Cardiac muscle cell (in vitro differentiated cells and primary cell): ENCODE data around the gene WNT7B. TPM values are rescaled to one million over a fixed set of nuclear protein-coding genes. Genes with fewer than 3 reads are reported as not detected.

Source experiments
- DNase-seq, 2 donors: peaks; one replicate each; pipeline versions ENCODE4 v3.0.0 to v3.0.0-alpha.2; 2010 to 2017; ENCODE audit warnings: low read depth in 1 of 2, low spot score in 1 of 2
- H3K27ac ChIP-seq: fragments of 200-600 bp; sonication (generic); 2 replicates; pipeline ENCODE4 v1.5.1; 2016
- H3K27me3 ChIP-seq: fragments of 200-600 bp; sonication (generic); 2 replicates; pipeline ENCODE4 v1.6.0; 2016; ENCODE audit warnings: control low read depth
- H3K36me3 ChIP-seq: fragments of 200-600 bp; sonication (generic); 2 replicates; pipeline ENCODE4 v1.5.1; 2016; ENCODE audit warnings: control low read depth
- H3K4me1 ChIP-seq: fragments of 200-600 bp; sonication (generic); 2 replicates; pipeline ENCODE4 v1.8.1; 2017; ENCODE audit warnings: low read depth, mild to moderate bottlenecking, mixed run types
- H3K4me3 ChIP-seq: fragments of 200-600 bp; sonication (generic); 2 replicates; pipeline ENCODE4 v1.5.1; 2016; ENCODE audit warnings: mild to moderate bottlenecking
- H3K9me3 ChIP-seq: fragments of 200-600 bp; sonication (generic); 2 replicates; pipeline ENCODE4 v1.5.1; 2017; ENCODE audit warnings: low read depth, mild to moderate bottlenecking, control low read depth
- CTCF ChIP-seq: IDR thresholded peaks from 2 replicates; pipeline ENCODE4 v1.5.1; 2012; ENCODE audit warnings: low read depth, mild to moderate bottlenecking, low read length
- polyA plus RNA-seq: library from polyadenylated mRNA; unstranded; fragments of >200 nt; fragmentation: Nextera tagmentation; extraction: Ambion mirVana; gene quantifications from 2 replicates; pipeline ENCODE4 v1.2.1, GENCODE V29; 2016
- total RNA-seq: library from RNA; depleted of rRNA; stranded (reverse); fragments of >200 nt; gene quantifications from 2 replicates; pipeline ENCODE4 v1.2.3, GENCODE V29; 2016

Gene WNT7B
- total and polyA plus RNA-seq, 2 experiments from 2014 or later, result not detected

- Histone ChIP-seq H3K4me1 (no peaks in the 10 kb centered on the region), H3K27me3 (peaks cover 2% of the 10 kb centered on the region), H3K36me3 (no peaks in the 10 kb centered on the region), H3K27ac (no peak overlapping the region), H3K9me3 (no peaks in the 10 kb centered on the region), H3K4me3 (no peak overlapping the region)
- TF ChIP-seq CTCF, result no peak
- DNase-seq, result no peak
These were observed 25.9 kb upstream of the WNT7B start for GRCh38 chr22:46002757-46003270.

- no peaks in the 10 kb centered on the region for H3K4me1 ChIP-seq
- no peak for DNase-seq
- no peak for TF ChIP-seq CTCF
- H3K27me3 ChIP-seq, result peaks cover 2% of the 10 kb centered on the region
- H3K36me3 ChIP-seq, result no peaks in the 10 kb centered on the region
- H3K27ac ChIP-seq, result no peak overlapping the region
- H3K4me3 ChIP-seq, result no peak overlapping the region
- no peaks in the 10 kb centered on the region for H3K9me3 ChIP-seq
These were observed 24.6 kb upstream of the WNT7B start for GRCh38 chr22:46001426-46002106.

GRCh38 chr22:46001046-46001425 is 24.1 kb upstream of the WNT7B start:
- Histone ChIP-seq H3K36me3 (no peaks in the 10 kb centered on the region), H3K27me3 (peaks cover 2% of the 10 kb centered on the region), H3K9me3 (no peaks in the 10 kb centered on the region), H3K27ac (no peak overlapping the region), H3K4me3 (no peak overlapping the region), H3K4me1 (no peaks in the 10 kb centered on the region)
- no peak for TF ChIP-seq CTCF
- no peak for DNase-seq

- Histone ChIP-seq H3K4me1 (no peaks in the 10 kb centered on the region), H3K27me3 (peaks cover 2% of the 10 kb centered on the region), H3K36me3 (no peaks in the 10 kb centered on the region), H3K27ac (no peak overlapping the region), H3K9me3 (no peaks in the 10 kb centered on the region), H3K4me3 (no peak overlapping the region)
- TF ChIP-seq CTCF, result no peak
- no peak for DNase-seq
These were observed 23.4 kb upstream of the WNT7B start for GRCh38 chr22:46000081-46001027.

- H3K4me3 ChIP-seq, result no peak overlapping the region
- no peak for DNase-seq
These were observed 22.5 kb upstream of the WNT7B start for GRCh38 chr22:45999379-45999971.

More at GRCh38 chr22:45999379-45999971, 22.5 kb upstream of the WNT7B start:
- H3K36me3 ChIP-seq, result no peaks in the 10 kb centered on the region
- no peaks in the 10 kb centered on the region for H3K4me1 ChIP-seq
- H3K9me3 ChIP-seq, result no peaks in the 10 kb centered on the region
- H3K27ac ChIP-seq, result no peak overlapping the region
- H3K27me3 ChIP-seq, result peaks cover 2% of the 10 kb centered on the region
- no peak for TF ChIP-seq CTCF
